GM12892 (cell line): ENCODE measurements around the gene BEND5.

Experiments
- DNase-seq: peaks from one replicate; pipeline ENCODE4 v3.0.0; 2011; ENCODE audit not compliant: insufficient read length
- FAIRE-seq: peaks from 2 replicates; lab custom pipeline; 2011; peaks lifted over from hg19 to GRCh38; lab: Jason Lieb, UNC
- POLR2A ChIP-seq: IDR thresholded peaks from 2 replicates; pipeline ENCODE4 v1.6.1; 2011; ENCODE audit warnings: low read depth, low read length, control low read depth
- POLR2AphosphoS5 ChIP-seq: IDR thresholded peaks from 2 replicates; pipeline ENCODE4 v1.6.1; 2011; ENCODE audit warnings: low read depth, low read length, control low read depth
- TAF1 ChIP-seq: IDR thresholded peaks from 2 replicates; pipeline ENCODE4 v1.6.1; 2011; ENCODE audit warnings: low read depth, mild to moderate bottlenecking, control low read depth, low read length, borderline replicate concordance

Gene BEND5

GRCh38 chr1:48688102-48688760 lies 88.5 kb downstream of the BEND5 start:
- FAIRE-seq = no peak
- DNase-seq = no peak
- no peak for TF ChIP-seq TAF1
- no peak for TF ChIP-seq POLR2AphosphoS5
- TF ChIP-seq POLR2A = no peak

- DNase-seq = no peak
- no peak for FAIRE-seq
- no peak for TF ChIP-seq POLR2A
Measured at GRCh38 chr1:48687282-48688045, 89.2 kb downstream of the BEND5 start.

GRCh38 chr1:48686159-48686558 lies 90.5 kb downstream of the BEND5 start:
- no peak for TF ChIP-seq POLR2A
- TF ChIP-seq TAF1 = no peak
- TF ChIP-seq POLR2AphosphoS5 = no peak
- FAIRE-seq (no peak), DNase-seq (no peak)

GRCh38 chr1:48684381-48684780 lies 92.3 kb downstream of the BEND5 start:
- TF ChIP-seq TAF1 = no peak
- no peak for TF ChIP-seq POLR2A
- TF ChIP-seq POLR2AphosphoS5 = no peak
- DNase-seq = no peak
- FAIRE-seq = no peak

GRCh38 chr1:48683839-48684238 lies 92.9 kb downstream of the BEND5 start:
- no peak for DNase-seq
- TF ChIP-seq TAF1 = no peak
- TF ChIP-seq POLR2AphosphoS5 = no peak
- no peak for TF ChIP-seq POLR2A
- no peak for FAIRE-seq

GRCh38 chr1:48681476-48682305 lies 95.0 kb downstream of the BEND5 start:
- no peak for DNase-seq
- TF ChIP-seq TAF1 (no peak), POLR2AphosphoS5 (no peak), POLR2A (no peak)
- FAIRE-seq = no peak

- TF ChIP-seq POLR2A (no peak), TAF1 (no peak), POLR2AphosphoS5 (no peak)
- DNase-seq (no peak), FAIRE-seq (no peak)
Measured at GRCh38 chr1:48680411-48681035, 96.2 kb downstream of the BEND5 start.

GRCh38 chr1:48679859-48680258 lies 96.8 kb downstream of the BEND5 start:
- TF ChIP-seq POLR2AphosphoS5 = no peak
- TF ChIP-seq TAF1 = no peak
- no peak for TF ChIP-seq POLR2A
- no peak for FAIRE-seq
- no peak for DNase-seq

- FAIRE-seq (no peak), DNase-seq (no peak)
- TF ChIP-seq POLR2AphosphoS5 (no peak), POLR2A (no peak), TAF1 (no peak)
Measured at GRCh38 chr1:48678710-48679505, 97.8 kb downstream of the BEND5 start.
